Lung (tissue), 12 donors: ENCODE results near the gene NFIB. TPM values are rescaled to one million over a fixed set of nuclear protein-coding genes. Genes with fewer than 3 reads are reported as not detected.

ENCODE experiments used
- ATAC-seq: fragments of 200-7000 bp; cut with Tn5 transposase; one replicate; pipeline ENCODE4 v1.9.1; 2020; ENCODE audit warnings: moderate number of reproducible peaks; ENCODE audit not compliant: insufficient read depth, low FRiP score
- DNase-seq, 3 donors: peaks; one replicate each; pipeline ENCODE4 v3.0.0-alpha.2; 2013 to 2017
- H3K27ac ChIP-seq, 2 donors: one replicate each; pipeline ENCODE4 v1.5.1; 2013; ENCODE audit warnings: mild to moderate bottlenecking in 2 of 2, moderate library complexity in 2 of 2, control low read depth in 1 of 2, inconsistent platforms in 1 of 2, low read depth in 1 of 2, low read length in 1 of 2
- H3K27me3 ChIP-seq, 3 donors: one replicate each; pipeline ENCODE4 v1.5.1; 2013; ENCODE audit warnings: low read length in 2 of 3; ENCODE audit not compliant: control insufficient read depth in 3 of 3, insufficient read depth in 3 of 3
- H3K36me3 ChIP-seq, 4 donors: one replicate each; pipeline ENCODE4 v1.5.1; 2013; ENCODE audit warnings: low read length in 4 of 4, mild to moderate bottlenecking in 1 of 4, moderate library complexity in 1 of 4; ENCODE audit not compliant: control insufficient read depth in 4 of 4, insufficient read depth in 4 of 4
- H3K4me1 ChIP-seq, 5 donors: one replicate each; pipeline ENCODE4 v1.5.1; 2013; ENCODE audit warnings: low read length in 5 of 5, mild to moderate bottlenecking in 2 of 5, moderate library complexity in 1 of 5; ENCODE audit not compliant: control insufficient read depth in 5 of 5, insufficient read depth in 5 of 5
- H3K4me3 ChIP-seq: one replicate; pipeline ENCODE4 v1.5.1; 2013; ENCODE audit warnings: mild to moderate bottlenecking, control low read depth, moderate library complexity
- H3K9ac ChIP-seq, 2 donors: one replicate each; pipeline ENCODE4 v1.5.1; 2013; ENCODE audit warnings: low read length in 2 of 2, control low read depth in 1 of 2; ENCODE audit not compliant: insufficient read depth in 1 of 2
- H3K9me3 ChIP-seq, 4 donors: one replicate each; pipeline ENCODE4 v1.5.1; 2013; ENCODE audit warnings: low read length in 3 of 4, mild to moderate bottlenecking in 1 of 4, moderate library complexity in 1 of 4; ENCODE audit not compliant: control insufficient read depth in 4 of 4, insufficient read depth in 3 of 4
- CTCF ChIP-seq: IDR thresholded peaks from 2 replicates; pipeline ENCODE4 v1.5.1; 2012; ENCODE audit warnings: mild to moderate bottlenecking; ENCODE audit errors: control extremely low read depth, extremely low read depth
- WGBS, 2 donors: extraction: QIAGEN DNeasy Blood & Tissue Kit; methylation state at CpG; one replicate each; pipeline ENCODE4 v1.1.7; 2013; 5-methylcytosine and 5-hydroxymethylcytosine counted together
- polyA plus RNA-seq, 2 donors: library from polyadenylated mRNA; stranded (reverse); fragments of 200-250 nt; gene quantifications; one replicate each; pipeline ENCODE4 v1.2.1, GENCODE V29; 2013
- total RNA-seq, 2 donors: library from RNA; depleted of rRNA in 1 of 2; stranded (reverse); fragments of >200 nt in 1 of 2; gene quantifications; one replicate each; pipeline ENCODE4 v1.2.1, GENCODE V29; 2014 to 2021
- donor health status: control.
- donor health status: control.
- donor health status: Bipolar disorder and iron deficiency.
- donor health status: healthy.
- donor health status: DM: yes; HTN: yes; CAD: no.

NFIB gene
- total and polyA plus RNA-seq, 4 donors, result 7.3 to 189 (median 51.0) TPM

DNA sequence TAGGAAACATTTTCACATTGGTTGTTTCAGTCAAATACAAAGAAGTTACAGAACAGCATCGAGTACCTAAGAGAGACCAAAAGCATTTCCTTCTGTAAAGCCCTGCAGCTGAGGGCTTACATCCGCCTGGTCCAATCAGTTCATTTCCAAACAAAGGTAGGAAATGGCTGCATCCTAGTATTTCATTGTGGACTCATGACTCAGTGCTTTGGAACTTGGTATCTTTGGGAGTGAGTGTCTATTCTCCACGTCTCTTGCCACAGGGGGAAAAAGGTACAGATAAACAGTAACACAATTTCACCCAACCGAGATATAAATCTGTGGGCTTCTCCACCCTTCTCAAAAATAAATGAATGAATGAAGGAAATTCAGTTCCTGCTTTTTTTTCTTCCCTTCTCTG lies 75.4 kb downstream of the NFIB start:
- DNase-seq (peak in 2 of 3 donors; percentile 57 to 72), ATAC-seq (peak; percentile 59)
- H3K9ac ChIP-seq, result peak overlapping the region in 1 of 2 donors; percentile 11
- no peak overlapping the region for H3K4me3 ChIP-seq
- H3K9me3 ChIP-seq, result no peaks in the 10 kb centered on the region
- no peak for TF ChIP-seq CTCF
- peak overlapping the region in 1 of 2 donors; percentile 89 for H3K27ac ChIP-seq
- peaks cover 4 to 86% (median 46%) of the 10 kb centered on the region in 5 donors for H3K4me1 ChIP-seq
- H3K27me3 ChIP-seq, result no peaks in the 10 kb centered on the region
- H3K36me3 ChIP-seq, result peaks cover 0 to 2% (median 0%) of the 10 kb centered on the region in 4 donors
- WGBS, 2 donors, result 35 to 48% methylated on average over 4 of the region's 4 CpGs

- ATAC-seq, result no peak
- WGBS, 2 donors, result 57 to 78% methylated on average over 3 of the region's 3 CpGs
Observed at GRCh38 chr9:14238079-14238478, 75.9 kb downstream of the NFIB start.

DNA sequence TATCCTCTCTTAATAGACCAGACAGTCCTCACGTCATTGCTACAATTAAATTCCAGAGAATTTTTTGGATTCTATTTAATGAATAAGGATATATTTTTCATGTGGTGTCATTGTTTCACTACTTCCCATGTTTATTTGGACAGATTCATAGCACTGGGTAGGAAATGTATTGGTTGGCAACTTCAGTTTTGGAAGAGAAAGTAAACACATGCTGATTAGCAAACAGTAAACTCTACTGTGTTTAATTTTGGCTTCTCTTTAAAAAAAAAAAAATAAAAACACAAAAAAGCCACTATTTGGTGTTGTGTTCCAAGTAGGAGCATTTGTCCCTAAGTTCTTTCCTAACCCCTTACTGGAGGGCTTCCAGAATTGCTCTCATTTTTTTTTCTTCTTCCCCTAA lies 77.3 kb downstream of the NFIB start:
- Histone ChIP-seq H3K27me3 (no peaks in the 10 kb centered on the region), H3K36me3 (peaks cover 0 to 11% (median 1%) of the 10 kb centered on the region in 4 donors), H3K9me3 (no peaks in the 10 kb centered on the region), H3K9ac (no peak overlapping the region), H3K4me3 (no peak overlapping the region), H3K4me1 (peaks cover 4 to 71% (median 48%) of the 10 kb centered on the region in 5 donors), H3K27ac (peak overlapping the region in 1 of 2 donors; percentile 89)
- TF ChIP-seq CTCF, result no peak
- ATAC-seq (no peak), DNase-seq (peak in 2 of 3 donors; percentile 87 to 90)
- 52 to 72% methylated on average over 1 of the region's 1 CpG for WGBS, 2 donors

More at GRCh38 chr9:14238079-14238478, 75.9 kb downstream of the NFIB start:
- H3K4me1 ChIP-seq, result peaks cover 4 to 82% (median 48%) of the 10 kb centered on the region in 5 donors
- peak overlapping the region in 1 of 2 donors; percentile 52 for H3K9ac ChIP-seq
- DNase-seq, result no peak
- H3K27ac ChIP-seq, result peak overlapping the region; percentile 33 to 89
- no peaks in the 10 kb centered on the region for H3K9me3 ChIP-seq
- no peak for TF ChIP-seq CTCF
- no peaks in the 10 kb centered on the region for H3K27me3 ChIP-seq
- no peak overlapping the region for H3K4me3 ChIP-seq
- H3K36me3 ChIP-seq, result peaks cover 0 to 2% (median 0%) of the 10 kb centered on the region in 4 donors

DNA sequence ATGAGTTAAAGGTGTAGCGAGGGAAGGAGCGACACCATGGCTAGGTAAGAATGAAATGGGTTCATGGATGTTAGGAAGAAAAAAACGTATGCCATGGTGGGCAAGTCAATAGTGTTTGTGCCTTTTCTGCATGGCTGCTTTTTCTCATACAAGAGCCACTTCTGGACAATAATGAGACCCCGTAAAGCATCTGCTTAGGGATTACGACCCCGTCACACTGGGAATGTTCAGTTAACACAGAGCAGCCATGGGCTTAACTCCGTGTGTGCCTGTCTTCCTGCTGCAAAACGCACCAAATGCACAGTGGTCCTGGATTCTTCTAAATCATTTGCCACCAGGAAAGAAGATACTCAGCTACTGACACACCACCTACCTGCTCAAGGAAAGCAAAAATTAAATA lies 81.8 kb downstream of the NFIB start:
- ATAC-seq (no peak), DNase-seq (no peak)
- peaks cover 0 to 17% (median 1%) of the 10 kb centered on the region in 4 donors for H3K36me3 ChIP-seq

More for the DNA sequence above, 81.8 kb downstream of the NFIB start:
- H3K9me3 ChIP-seq, result peaks cover 0 to 2% (median 0%) of the 10 kb centered on the region in 4 donors
- H3K4me3 ChIP-seq, result no peak overlapping the region
- H3K27ac ChIP-seq, result no peak overlapping the region
- TF ChIP-seq CTCF, result no peak
- H3K27me3 ChIP-seq, result no peaks in the 10 kb centered on the region
- WGBS, 2 donors, result 85 to 87% methylated on average over 8 of the region's 8 CpGs
- H3K4me1 ChIP-seq, result peaks cover 2 to 39% (median 21%) of the 10 kb centered on the region in 5 donors
- H3K9ac ChIP-seq, result peak overlapping the region in 1 of 2 donors; percentile 54
